ENCODE data around the gene AFF3.

The AFF3 gene

GRCh38 chr2:99903981-99904380 is 238.4 kb downstream of the AFF3 start:
- Histone ChIP-seq H3K27me3 (ENCODE audit: control insufficient read depth, insufficient read depth, low read length, poor library complexity, severe bottlenecking) (no peaks in the 10 kb centered on the region), H3K4me3 (ENCODE audit: insufficient read depth, low read depth, low read length) (no peak overlapping the region), H3K36me3 (ENCODE audit: control insufficient read depth, insufficient read depth, low read length) (no peaks in the 10 kb centered on the region), H3K27ac (ENCODE audit: insufficient read depth, low read depth, low read length, poor library complexity, severe bottlenecking) (no peak overlapping the region), H3K9me3 (ENCODE audit: control insufficient read depth, low read length) (no peaks in the 10 kb centered on the region), H3K4me1 (ENCODE audit: control insufficient read depth, insufficient read depth, low read length) (peaks cover 4% of the 10 kb centered on the region)
- 87 to 88% methylated on average over 4 to 5 of the region's 5 CpGs for WGBS, 2 experiments

GRCh38 chr2:99900556-99900955 is 241.8 kb downstream of the AFF3 start:
- Histone ChIP-seq H3K27ac (ENCODE audit: insufficient read depth, low read depth, low read length, poor library complexity, severe bottlenecking) (no peak overlapping the region), H3K4me3 (ENCODE audit: insufficient read depth, low read depth, low read length) (no peak overlapping the region), H3K9me3 (ENCODE audit: control insufficient read depth, low read length) (no peaks in the 10 kb centered on the region), H3K36me3 (ENCODE audit: control insufficient read depth, insufficient read depth, low read length) (no peaks in the 10 kb centered on the region), H3K27me3 (ENCODE audit: control insufficient read depth, insufficient read depth, low read length, poor library complexity, severe bottlenecking) (no peaks in the 10 kb centered on the region), H3K4me1 (ENCODE audit: control insufficient read depth, insufficient read depth, low read length) (peaks cover 4% of the 10 kb centered on the region)
- WGBS, 2 experiments = 93 to 94% methylated on average over 7 of the region's 7 CpGs

GRCh38 chr2:99899882-99900281 is 242.5 kb downstream of the AFF3 start:
- WGBS, 2 experiments = 88 to 92% methylated on average over 3 of the region's 3 CpGs
- H3K9me3 ChIP-seq (ENCODE audit: control insufficient read depth, low read length) = no peaks in the 10 kb centered on the region
- no peaks in the 10 kb centered on the region for H3K27me3 ChIP-seq (ENCODE audit: control insufficient read depth, insufficient read depth, low read length, poor library complexity, severe bottlenecking)
- H3K4me3 ChIP-seq (ENCODE audit: insufficient read depth, low read depth, low read length) = no peak overlapping the region
- no peaks in the 10 kb centered on the region for H3K36me3 ChIP-seq (ENCODE audit: control insufficient read depth, insufficient read depth, low read length)
- no peak overlapping the region for H3K27ac ChIP-seq (ENCODE audit: insufficient read depth, low read depth, low read length, poor library complexity, severe bottlenecking)
- peaks cover 4% of the 10 kb centered on the region for H3K4me1 ChIP-seq (ENCODE audit: control insufficient read depth, insufficient read depth, low read length)

- no peak overlapping the region for H3K27ac ChIP-seq (ENCODE audit: insufficient read depth, low read depth, low read length, poor library complexity, severe bottlenecking)
- H3K9me3 ChIP-seq (ENCODE audit: control insufficient read depth, low read length) = no peaks in the 10 kb centered on the region
- WGBS, 2 experiments = 84 to 89% methylated on average over 5 of the region's 5 CpGs
Measured at GRCh38 chr2:99899058-99899855, 243.1 kb downstream of the AFF3 start.

GRCh38 chr2:99898336-99899048 is 243.9 kb downstream of the AFF3 start:
- no peaks in the 10 kb centered on the region for H3K36me3 ChIP-seq (ENCODE audit: control insufficient read depth, insufficient read depth, low read length)
- H3K27ac ChIP-seq (ENCODE audit: insufficient read depth, low read depth, low read length, poor library complexity, severe bottlenecking) = no peak overlapping the region
- H3K4me3 ChIP-seq (ENCODE audit: insufficient read depth, low read depth, low read length) = no peak overlapping the region
- WGBS, 2 experiments = 93% methylated on average over 12 of the region's 12 CpGs
- peaks cover 4% of the 10 kb centered on the region for H3K4me1 ChIP-seq (ENCODE audit: control insufficient read depth, insufficient read depth, low read length)
- no peaks in the 10 kb centered on the region for H3K27me3 ChIP-seq (ENCODE audit: control insufficient read depth, insufficient read depth, low read length, poor library complexity, severe bottlenecking)
- no peaks in the 10 kb centered on the region for H3K9me3 ChIP-seq (ENCODE audit: control insufficient read depth, low read length)

More at GRCh38 chr2:99899058-99899855, 243.1 kb downstream of the AFF3 start:
- Histone ChIP-seq H3K27me3 (ENCODE audit: control insufficient read depth, insufficient read depth, low read length, poor library complexity, severe bottlenecking) (no peaks in the 10 kb centered on the region), H3K4me1 (ENCODE audit: control insufficient read depth, insufficient read depth, low read length) (peaks cover 4% of the 10 kb centered on the region), H3K4me3 (ENCODE audit: insufficient read depth, low read depth, low read length) (no peak overlapping the region), H3K36me3 (ENCODE audit: control insufficient read depth, insufficient read depth, low read length) (no peaks in the 10 kb centered on the region)

- no peaks in the 10 kb centered on the region for H3K9me3 ChIP-seq (ENCODE audit: control insufficient read depth, low read length)
- H3K27me3 ChIP-seq (ENCODE audit: control insufficient read depth, insufficient read depth, low read length, poor library complexity, severe bottlenecking) = no peaks in the 10 kb centered on the region
- H3K4me1 ChIP-seq (ENCODE audit: control insufficient read depth, insufficient read depth, low read length) = peaks cover 14% of the 10 kb centered on the region
- no peak overlapping the region for H3K4me3 ChIP-seq (ENCODE audit: insufficient read depth, low read depth, low read length)
- H3K36me3 ChIP-seq (ENCODE audit: control insufficient read depth, insufficient read depth, low read length) = no peaks in the 10 kb centered on the region
- H3K27ac ChIP-seq (ENCODE audit: insufficient read depth, low read depth, low read length, poor library complexity, severe bottlenecking) = no peak overlapping the region
- 86 to 91% methylated on average over 7 of the region's 7 CpGs for WGBS, 2 experiments
Measured at GRCh38 chr2:99891428-99891780, 251.0 kb downstream of the AFF3 start.

GRCh38 chr2:99890568-99891427 is 251.6 kb downstream of the AFF3 start:
- 63 to 64% methylated on average over 9 to 10 of the region's 10 CpGs for WGBS, 2 experiments
- no peaks in the 10 kb centered on the region for H3K27me3 ChIP-seq (ENCODE audit: control insufficient read depth, insufficient read depth, low read length, poor library complexity, severe bottlenecking)

GRCh38 chr2:99888617-99889016 is 253.8 kb downstream of the AFF3 start:
- Histone ChIP-seq H3K27me3 (ENCODE audit: control insufficient read depth, insufficient read depth, low read length, poor library complexity, severe bottlenecking) (no peaks in the 10 kb centered on the region), H3K36me3 (ENCODE audit: control insufficient read depth, insufficient read depth, low read length) (no peaks in the 10 kb centered on the region), H3K4me1 (ENCODE audit: control insufficient read depth, insufficient read depth, low read length) (peaks cover 14% of the 10 kb centered on the region), H3K27ac (ENCODE audit: insufficient read depth, low read depth, low read length, poor library complexity, severe bottlenecking) (no peak overlapping the region), H3K9me3 (ENCODE audit: control insufficient read depth, low read length) (no peaks in the 10 kb centered on the region), H3K4me3 (ENCODE audit: insufficient read depth, low read depth, low read length) (no peak overlapping the region)
- WGBS, 2 experiments = 69 to 80% methylated on average over 4 to 5 of the region's 5 CpGs

More at GRCh38 chr2:99890568-99891427, 251.6 kb downstream of the AFF3 start:
- Histone ChIP-seq H3K4me1 (ENCODE audit: control insufficient read depth, insufficient read depth, low read length) (peaks cover 14% of the 10 kb centered on the region), H3K4me3 (ENCODE audit: insufficient read depth, low read depth, low read length) (no peak overlapping the region), H3K9me3 (ENCODE audit: control insufficient read depth, low read length) (no peaks in the 10 kb centered on the region), H3K36me3 (ENCODE audit: control insufficient read depth, insufficient read depth, low read length) (no peaks in the 10 kb centered on the region), H3K27ac (ENCODE audit: insufficient read depth, low read depth, low read length, poor library complexity, severe bottlenecking) (peak overlapping the region; percentile 8)

- Histone ChIP-seq H3K4me3 (ENCODE audit: insufficient read depth, low read depth, low read length) (no peak overlapping the region), H3K9me3 (ENCODE audit: control insufficient read depth, low read length) (no peaks in the 10 kb centered on the region), H3K27ac (ENCODE audit: insufficient read depth, low read depth, low read length, poor library complexity, severe bottlenecking) (no peak overlapping the region), H3K27me3 (ENCODE audit: control insufficient read depth, insufficient read depth, low read length, poor library complexity, severe bottlenecking) (no peaks in the 10 kb centered on the region), H3K4me1 (ENCODE audit: control insufficient read depth, insufficient read depth, low read length) (peaks cover 23% of the 10 kb centered on the region), H3K36me3 (ENCODE audit: control insufficient read depth, insufficient read depth, low read length) (no peaks in the 10 kb centered on the region)
- WGBS, 2 experiments = 94 to 97% methylated on average over 2 to 3 of the region's 3 CpGs
Measured at GRCh38 chr2:99886418-99886817, 256.0 kb downstream of the AFF3 start.

GRCh38 chr2:99883358-99883757 is 259.0 kb downstream of the AFF3 start:
- peaks cover 11% of the 10 kb centered on the region for H3K4me1 ChIP-seq (ENCODE audit: control insufficient read depth, insufficient read depth, low read length)

More at GRCh38 chr2:99883358-99883757, 259.0 kb downstream of the AFF3 start:
- Histone ChIP-seq H3K36me3 (ENCODE audit: control insufficient read depth, insufficient read depth, low read length) (no peaks in the 10 kb centered on the region), H3K27ac (ENCODE audit: insufficient read depth, low read depth, low read length, poor library complexity, severe bottlenecking) (no peak overlapping the region), H3K27me3 (ENCODE audit: control insufficient read depth, insufficient read depth, low read length, poor library complexity, severe bottlenecking) (no peaks in the 10 kb centered on the region), H3K4me3 (ENCODE audit: insufficient read depth, low read depth, low read length) (no peak overlapping the region), H3K9me3 (ENCODE audit: control insufficient read depth, low read length) (no peaks in the 10 kb centered on the region)
- 93 to 96% methylated on average over 4 of the region's 4 CpGs for WGBS, 2 experiments
